HepG2 (cell line): ENCODE data around the gene SLC26A5. TPM values are rescaled to one million over a fixed set of nuclear protein-coding genes. Genes with fewer than 3 reads are reported as not detected.
A peak's percentile ranks its signal among the peaks of the same experiment; 100 is the strongest.

Source experiments
- FOXC1 ChIP-seq: sonication (generic); formaldehyde crosslinking; IDR thresholded peaks from 2 replicates; pipeline ENCODE4 v1.8.0; 2022; ENCODE audit warnings: mild to moderate bottlenecking, missing genetic modification reagents, borderline replicate concordance
- GTF2F1 ChIP-seq: fragments of 150-350 bp; IDR thresholded peaks from 2 replicates; pipeline ENCODE4 v1.6.1; 2014; ENCODE audit warnings: low read length
- HMGXB4 ChIP-seq, 2 experiments: sonication (generic) in 1 of 2; formaldehyde crosslinking in 1 of 2; IDR thresholded peaks; 2 replicates each; pipeline versions ENCODE4 v1.4.0 to v1.6.1; 2018 to 2020; ENCODE audit warnings: missing genetic modification reagents in 2 of 2, borderline replicate concordance in 1 of 2, low read depth in 1 of 2, mild to moderate bottlenecking in 1 of 2, missing biosample characterization in 1 of 2
- HOXA9 ChIP-seq: sonication (generic); formaldehyde crosslinking; IDR thresholded peaks from 2 replicates; pipeline ENCODE4 v1.8.1; 2022; ENCODE audit warnings: missing genetic modification reagents, mild to moderate bottlenecking, moderate library complexity, borderline replicate concordance
- ISX ChIP-seq: sonication (generic); formaldehyde crosslinking; conservative IDR thresholded peaks from 2 replicates; pipeline ENCODE4 v1.5.0; 2020; ENCODE audit warnings: missing genetic modification reagents
- KDM5A ChIP-seq: fragments of 200-600 bp; sonication (generic); IDR thresholded peaks from 2 replicates; pipeline ENCODE4 v1.7.0; 2018; ENCODE audit warnings: antibody characterized with exemption, mild to moderate bottlenecking, low read length, borderline replicate concordance
- MTF1 ChIP-seq: sonication (generic); formaldehyde crosslinking; IDR thresholded peaks from 2 replicates; pipeline ENCODE4 v1.5.0; 2020; ENCODE audit warnings: missing genetic modification reagents
- NFATC3 ChIP-seq: sonication (generic); formaldehyde crosslinking; IDR thresholded peaks from 2 replicates; pipeline ENCODE4 v1.5.1; 2020; ENCODE audit warnings: mild to moderate bottlenecking, missing genetic modification reagents
- REXO4 ChIP-seq: sonication (generic); formaldehyde crosslinking; IDR thresholded peaks from 2 replicates; pipeline ENCODE4 v1.8.0; 2022; ENCODE audit warnings: missing genetic modification reagents, mild to moderate bottlenecking, borderline replicate concordance
- RFXANK ChIP-seq: IDR thresholded peaks from 2 replicates; pipeline ENCODE4 v1.6.1; 2016
- SMAD1 ChIP-seq: sonication (generic); formaldehyde crosslinking; IDR thresholded peaks from 2 replicates; pipeline ENCODE4 v1.4.0; 2020; ENCODE audit warnings: missing genetic modification reagents, low read depth, mild to moderate bottlenecking, borderline replicate concordance
- SMAD3 ChIP-seq: sonication (generic); formaldehyde crosslinking; IDR thresholded peaks from 2 replicates; pipeline ENCODE4 v1.4.0; 2020; ENCODE audit warnings: missing genetic modification reagents
- TARDBP ChIP-seq: sonication (generic); formaldehyde crosslinking; IDR thresholded peaks from 2 replicates; pipeline ENCODE4 v1.8.0; 2022; ENCODE audit warnings: mild to moderate bottlenecking, missing genetic modification reagents
- TOE1 ChIP-seq: sonication (generic); formaldehyde crosslinking; IDR thresholded peaks from 2 replicates; pipeline ENCODE4 v1.4.0; 2020; ENCODE audit warnings: mild to moderate bottlenecking, missing genetic modification reagents
- ZNF264 ChIP-seq: sonication (generic); formaldehyde crosslinking; IDR thresholded peaks from 2 replicates; pipeline ENCODE4 v1.4.0; 2020; ENCODE audit warnings: missing genetic modification reagents
- ZNF281 ChIP-seq: sonication (generic); formaldehyde crosslinking; IDR thresholded peaks from 2 replicates; pipeline ENCODE4 v1.4.0; 2020; ENCODE audit warnings: missing genetic modification reagents, borderline replicate concordance
- polyA plus RNA-seq, 8 experiments: library from polyadenylated mRNA; depleted of rRNA in 3 of 8; stranded (reverse) in 7 of 8; unstranded in 1 of 8; fragments of >200 nt; fragmentation: Illumina TruSeq in 4 of 8; extraction: Trizol in 4 of 8; gene quantifications; 2 replicates each; pipeline versions ENCODE4 v1.2.1 to v1.2.3, GENCODE V29; 2011 to 2016; ENCODE audit warnings: low read depth in 4 of 8, missing spikeins in 1 of 8, mixed read lengths in 1 of 8; ENCODE audit not compliant: insufficient read depth in 1 of 8
- total RNA-seq, 5 experiments: library from RNA; depleted of rRNA; stranded (reverse); fragments of >200 nt; fragmentation: Illumina TruSeq; extraction: Trizol; gene quantifications; 2 replicates each; pipeline ENCODE4 v1.2.3, GENCODE V29; 2016; ENCODE audit warnings: low read depth in 1 of 5
- TF ChIP-seq, protein P1 (sequence below): sonication (generic); formaldehyde crosslinking; IDR thresholded peaks from 2 replicates; pipeline ENCODE4 v1.4.0; 2020; ENCODE audit warnings: low read depth, missing genetic modification reagents

The SLC26A5 gene
- total and polyA plus RNA-seq, 2 of the 13 experiments (the other 11 are each of a cell fraction or from before 2014, with no cell fraction given) = 0.08 to 0.11 TPM

GRCh38 chr7:103347507-103348267 lies 98.3 kb downstream of the SLC26A5 start, which contains the start of gene PSMC2 (continued):
- TF ChIP-seq, protein P1, sequence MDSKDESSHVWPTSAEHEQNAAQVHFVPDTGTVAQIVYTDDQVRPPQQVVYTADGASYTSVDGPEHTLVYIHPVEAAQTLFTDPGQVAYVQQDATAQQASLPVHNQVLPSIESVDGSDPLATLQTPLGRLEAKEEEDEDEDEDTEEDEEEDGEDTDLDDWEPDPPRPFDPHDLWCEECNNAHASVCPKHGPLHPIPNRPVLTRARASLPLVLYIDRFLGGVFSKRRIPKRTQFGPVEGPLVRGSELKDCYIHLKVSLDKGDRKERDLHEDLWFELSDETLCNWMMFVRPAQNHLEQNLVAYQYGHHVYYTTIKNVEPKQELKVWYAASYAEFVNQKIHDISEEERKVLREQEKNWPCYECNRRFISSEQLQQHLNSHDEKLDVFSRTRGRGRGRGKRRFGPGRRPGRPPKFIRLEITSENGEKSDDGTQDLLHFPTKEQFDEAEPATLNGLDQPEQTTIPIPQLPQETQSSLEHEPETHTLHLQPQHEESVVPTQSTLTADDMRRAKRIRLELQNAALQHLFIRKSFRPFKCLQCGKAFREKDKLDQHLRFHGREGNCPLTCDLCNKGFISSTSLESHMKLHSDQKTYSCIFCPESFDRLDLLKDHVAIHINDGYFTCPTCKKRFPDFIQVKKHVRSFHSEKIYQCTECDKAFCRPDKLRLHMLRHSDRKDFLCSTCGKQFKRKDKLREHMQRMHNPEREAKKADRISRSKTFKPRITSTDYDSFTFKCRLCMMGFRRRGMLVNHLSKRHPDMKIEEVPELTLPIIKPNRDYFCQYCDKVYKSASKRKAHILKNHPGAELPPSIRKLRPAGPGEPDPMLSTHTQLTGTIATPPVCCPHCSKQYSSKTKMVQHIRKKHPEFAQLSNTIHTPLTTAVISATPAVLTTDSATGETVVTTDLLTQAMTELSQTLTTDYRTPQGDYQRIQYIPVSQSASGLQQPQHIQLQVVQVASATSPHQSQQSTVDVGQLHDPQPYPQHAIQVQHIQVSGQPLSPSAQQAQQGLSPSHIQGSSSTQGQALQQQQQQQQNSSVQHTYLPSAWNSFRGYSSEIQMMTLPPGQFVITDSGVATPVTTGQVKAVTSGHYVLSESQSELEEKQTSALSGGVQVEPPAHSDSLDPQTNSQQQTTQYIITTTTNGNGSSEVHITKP = peak; percentile 66
- TF ChIP-seq GTF2F1 (no peak), NFATC3 (no peak), ISX (no peak), ZNF281 (CRISPR knock-in tag) (no peak), TOE1 (CRISPR knock-in tag) (no peak; the same call in 1 of the 2 replicates), SMAD3 (CRISPR knock-in tag) (peak; percentile 71; the same call in 1 of the 2 replicates), TARDBP (CRISPR knock-in tag) (no peak), SMAD1 (no peak), FOXC1 (CRISPR knock-in tag) (peak; percentile 71; the same call in 1 of the 2 replicates), HMGXB4 (CRISPR knock-in tag; IDR thresholded peaks at IDR 0.05; ENCODE audit: borderline replicate concordance in 1 of 2, low read depth in 1 of 2) (peak; percentile 66 to 93), RFXANK (no peak), HOXA9 (no peak), KDM5A (peak; percentile 98), ZNF264 (CRISPR knock-in tag) (no peak), MTF1 (CRISPR knock-in tag) (no peak), REXO4 (CRISPR knock-in tag) (no peak)
